GM20431 (cell line): ENCODE results near the gene RTEL1.
"Not testable (repeated sequence)": the region's sequence is repeated elsewhere in the genome, so short reads cannot be mapped to it uniquely, and the experiment has no call there.

Source experiments
- in situ Hi-C: fragments of 300-500 bp; cut with MseI, MboI; formaldehyde crosslinking; loops from one replicate; pipeline ENCODE4 v1.15.0; 2020; ENCODE audit warnings: low sequenced_read_pairs; ENCODE audit not compliant: unreplicated experiment

RTEL1 gene, protein sequence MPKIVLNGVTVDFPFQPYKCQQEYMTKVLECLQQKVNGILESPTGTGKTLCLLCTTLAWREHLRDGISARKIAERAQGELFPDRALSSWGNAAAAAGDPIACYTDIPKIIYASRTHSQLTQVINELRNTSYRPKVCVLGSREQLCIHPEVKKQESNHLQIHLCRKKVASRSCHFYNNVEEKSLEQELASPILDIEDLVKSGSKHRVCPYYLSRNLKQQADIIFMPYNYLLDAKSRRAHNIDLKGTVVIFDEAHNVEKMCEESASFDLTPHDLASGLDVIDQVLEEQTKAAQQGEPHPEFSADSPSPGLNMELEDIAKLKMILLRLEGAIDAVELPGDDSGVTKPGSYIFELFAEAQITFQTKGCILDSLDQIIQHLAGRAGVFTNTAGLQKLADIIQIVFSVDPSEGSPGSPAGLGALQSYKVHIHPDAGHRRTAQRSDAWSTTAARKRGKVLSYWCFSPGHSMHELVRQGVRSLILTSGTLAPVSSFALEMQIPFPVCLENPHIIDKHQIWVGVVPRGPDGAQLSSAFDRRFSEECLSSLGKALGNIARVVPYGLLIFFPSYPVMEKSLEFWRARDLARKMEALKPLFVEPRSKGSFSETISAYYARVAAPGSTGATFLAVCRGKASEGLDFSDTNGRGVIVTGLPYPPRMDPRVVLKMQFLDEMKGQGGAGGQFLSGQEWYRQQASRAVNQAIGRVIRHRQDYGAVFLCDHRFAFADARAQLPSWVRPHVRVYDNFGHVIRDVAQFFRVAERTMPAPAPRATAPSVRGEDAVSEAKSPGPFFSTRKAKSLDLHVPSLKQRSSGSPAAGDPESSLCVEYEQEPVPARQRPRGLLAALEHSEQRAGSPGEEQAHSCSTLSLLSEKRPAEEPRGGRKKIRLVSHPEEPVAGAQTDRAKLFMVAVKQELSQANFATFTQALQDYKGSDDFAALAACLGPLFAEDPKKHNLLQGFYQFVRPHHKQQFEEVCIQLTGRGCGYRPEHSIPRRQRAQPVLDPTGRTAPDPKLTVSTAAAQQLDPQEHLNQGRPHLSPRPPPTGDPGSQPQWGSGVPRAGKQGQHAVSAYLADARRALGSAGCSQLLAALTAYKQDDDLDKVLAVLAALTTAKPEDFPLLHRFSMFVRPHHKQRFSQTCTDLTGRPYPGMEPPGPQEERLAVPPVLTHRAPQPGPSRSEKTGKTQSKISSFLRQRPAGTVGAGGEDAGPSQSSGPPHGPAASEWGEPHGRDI (N-terminal part only)

DNA sequence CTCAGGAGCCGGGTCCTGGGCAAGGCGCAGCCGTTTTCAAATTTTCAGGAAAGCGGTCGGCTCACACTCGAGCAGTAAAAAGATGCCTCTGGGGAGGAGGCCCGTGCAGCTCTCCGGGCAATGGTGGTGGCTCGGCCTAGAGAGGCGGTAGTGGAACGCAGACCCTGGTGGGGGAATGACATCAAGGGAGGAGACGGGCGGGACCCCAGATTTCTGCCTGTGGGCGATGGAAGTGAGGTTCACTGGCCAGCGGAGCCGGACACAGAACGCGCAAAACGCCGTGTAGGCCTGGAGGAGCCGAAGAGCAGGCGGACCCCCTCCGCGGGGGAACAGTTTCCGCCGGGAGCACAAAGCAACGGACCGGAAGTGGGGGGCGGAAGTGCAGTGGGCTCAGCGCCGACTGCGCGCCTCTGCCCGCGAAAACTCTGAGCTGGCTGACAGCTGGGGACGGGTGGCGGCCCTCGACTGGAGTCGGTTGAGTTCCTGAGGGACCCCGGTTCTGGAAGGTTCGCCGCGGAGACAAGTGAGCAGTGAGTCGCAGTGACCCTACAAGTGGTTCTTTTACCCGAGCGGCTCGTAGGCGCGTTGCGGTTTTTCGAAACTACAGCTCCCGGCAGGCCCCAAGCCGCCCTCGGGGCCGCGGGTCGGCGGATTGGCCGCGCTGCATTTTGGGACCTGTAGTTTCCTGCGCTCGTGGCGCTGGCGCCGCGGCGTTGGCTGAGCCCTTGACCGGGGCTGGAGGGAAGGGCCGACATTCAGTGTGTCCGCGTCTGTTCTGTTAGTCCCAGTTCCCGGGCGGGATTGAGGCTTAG, at the start of gene RTEL1:
Gene RTEL1, plus strand, starts transcription at position 376 of the 812 bp plus-strand sequence. CDS start 1,091 bp downstream, outside the sequence.
- in situ Hi-C loops: no loop called here

DNA sequence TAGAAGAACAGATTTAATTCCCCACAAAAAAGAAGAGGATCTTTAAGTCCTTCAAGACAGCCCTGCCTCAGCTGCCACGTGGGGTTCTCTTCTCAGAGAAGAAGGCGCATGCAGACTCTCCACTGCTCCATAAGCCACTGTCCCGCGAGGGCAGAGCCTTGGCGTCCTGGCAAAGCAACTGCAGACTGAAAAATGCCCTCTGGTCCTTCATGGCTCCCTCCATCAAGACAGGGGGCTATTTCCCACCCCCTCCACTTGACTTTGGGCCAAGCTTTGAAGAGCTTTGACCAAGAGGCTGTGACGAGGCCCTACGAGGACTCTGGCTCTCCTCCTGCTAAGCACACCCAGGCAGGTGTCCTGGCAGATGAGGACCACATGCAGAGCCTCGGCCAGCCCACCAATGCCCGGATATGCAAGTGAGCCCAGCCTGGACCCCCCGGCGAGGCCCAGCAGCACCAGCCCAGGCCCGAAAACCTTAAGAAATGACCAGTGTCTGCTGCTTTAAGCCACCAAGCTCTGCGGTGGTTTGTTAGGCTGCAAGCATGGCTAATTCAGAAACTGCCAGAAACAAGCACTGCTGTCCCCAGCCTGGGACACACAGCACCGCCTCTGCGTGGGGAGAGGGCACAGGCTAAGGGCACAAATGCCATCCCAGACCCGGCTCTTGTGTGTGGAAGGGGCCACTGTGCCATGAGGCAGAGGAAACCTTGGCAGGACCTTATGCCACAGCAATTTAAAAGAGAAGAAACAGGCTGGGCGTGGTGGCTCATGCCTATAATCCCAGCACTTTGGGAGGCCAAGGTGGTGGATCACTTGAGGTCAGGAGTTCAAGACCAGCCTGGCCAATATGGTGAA, 47.3 kb upstream of the RTEL1 start:
- in situ Hi-C loops: no loop called here

DNA sequence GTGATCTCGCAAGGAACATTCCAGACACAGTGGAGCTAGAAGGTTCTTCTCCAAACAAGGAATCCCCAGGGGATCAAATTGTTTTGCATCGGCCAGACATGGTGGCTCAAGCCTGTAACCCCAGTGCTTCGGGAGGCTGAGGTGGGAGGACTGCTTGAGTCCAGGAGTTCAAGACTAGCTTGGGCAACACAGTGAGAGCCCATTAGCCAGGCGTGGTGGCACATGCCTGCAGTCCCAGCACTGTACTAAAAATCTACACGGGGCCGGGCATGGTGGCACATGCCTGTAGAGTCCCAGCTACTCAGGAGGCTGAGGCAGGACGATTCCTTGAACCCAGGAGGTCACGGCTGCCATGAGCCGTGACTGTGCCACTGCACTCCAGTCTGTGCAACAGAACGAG, 46.5 kb upstream of the RTEL1 start:
- in situ Hi-C loops: no loop called here

DNA sequence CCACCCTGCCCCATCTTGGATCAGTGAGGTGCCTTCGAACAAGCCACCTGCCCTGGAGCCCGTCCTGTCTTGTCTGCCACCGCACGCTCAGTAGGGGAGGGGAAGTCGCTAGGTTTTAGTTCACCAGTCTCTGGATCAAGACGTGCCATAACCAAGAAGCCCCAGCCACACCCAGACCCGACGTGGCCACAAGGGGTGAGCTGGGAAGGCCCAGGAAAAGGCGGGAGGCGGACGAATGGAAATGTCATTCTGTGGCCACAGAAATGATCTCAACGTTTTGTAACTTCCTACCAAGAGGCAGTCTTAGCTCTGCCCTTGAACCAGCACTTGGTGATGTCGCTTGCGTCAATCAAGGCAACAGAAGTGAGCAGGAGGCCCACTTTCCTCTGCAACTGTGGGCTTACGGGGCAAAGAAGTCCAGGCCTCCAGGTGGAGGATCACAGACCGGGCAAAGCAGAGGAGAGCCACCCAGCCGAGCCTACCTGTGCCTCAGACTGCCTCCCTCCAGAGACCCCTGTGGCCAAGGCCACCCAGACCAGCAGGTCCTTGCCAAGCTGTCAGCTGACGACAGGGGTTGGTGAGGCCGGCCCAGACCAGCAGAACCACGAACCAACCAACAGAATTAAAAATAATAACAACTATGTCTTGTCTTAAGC, 45.7 kb upstream of the RTEL1 start:
- in situ Hi-C loops: no loop called here

DNA sequence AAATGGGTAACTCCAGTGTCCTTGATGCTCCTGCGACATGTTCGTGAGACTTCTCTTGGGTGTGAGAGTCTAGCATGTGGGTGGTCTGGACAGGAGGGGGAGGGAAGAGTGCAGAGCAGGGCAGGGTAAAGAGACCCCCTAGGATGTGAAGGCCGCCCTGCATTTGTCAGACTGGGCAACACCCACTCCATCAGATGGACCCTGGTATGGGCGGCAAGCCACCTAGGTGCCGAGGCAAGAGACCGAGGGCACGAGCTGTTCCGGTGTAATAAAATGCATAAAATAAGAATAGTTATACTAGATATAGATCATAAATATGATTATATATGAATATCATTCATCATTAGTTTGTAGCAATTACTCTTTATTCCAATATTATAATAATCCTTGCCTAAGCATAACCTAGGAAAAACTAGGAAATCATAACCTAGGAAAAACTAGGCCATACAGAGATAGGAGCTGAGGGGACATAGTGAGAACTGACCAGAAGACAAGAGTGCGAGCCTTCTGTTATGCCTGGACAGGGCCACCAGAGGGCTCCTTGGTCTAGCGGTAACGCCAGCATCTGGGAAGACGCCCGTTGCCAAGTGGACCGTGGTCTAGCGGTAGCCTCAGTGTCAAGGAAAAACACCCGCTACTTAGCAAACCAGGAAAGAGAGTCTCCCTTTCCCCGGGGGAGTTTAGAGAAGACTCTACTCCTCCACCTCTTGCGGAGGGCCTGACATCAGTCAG, 44.1 kb upstream of the RTEL1 start:
- in situ Hi-C loops: not testable (repeated sequence)

DNA sequence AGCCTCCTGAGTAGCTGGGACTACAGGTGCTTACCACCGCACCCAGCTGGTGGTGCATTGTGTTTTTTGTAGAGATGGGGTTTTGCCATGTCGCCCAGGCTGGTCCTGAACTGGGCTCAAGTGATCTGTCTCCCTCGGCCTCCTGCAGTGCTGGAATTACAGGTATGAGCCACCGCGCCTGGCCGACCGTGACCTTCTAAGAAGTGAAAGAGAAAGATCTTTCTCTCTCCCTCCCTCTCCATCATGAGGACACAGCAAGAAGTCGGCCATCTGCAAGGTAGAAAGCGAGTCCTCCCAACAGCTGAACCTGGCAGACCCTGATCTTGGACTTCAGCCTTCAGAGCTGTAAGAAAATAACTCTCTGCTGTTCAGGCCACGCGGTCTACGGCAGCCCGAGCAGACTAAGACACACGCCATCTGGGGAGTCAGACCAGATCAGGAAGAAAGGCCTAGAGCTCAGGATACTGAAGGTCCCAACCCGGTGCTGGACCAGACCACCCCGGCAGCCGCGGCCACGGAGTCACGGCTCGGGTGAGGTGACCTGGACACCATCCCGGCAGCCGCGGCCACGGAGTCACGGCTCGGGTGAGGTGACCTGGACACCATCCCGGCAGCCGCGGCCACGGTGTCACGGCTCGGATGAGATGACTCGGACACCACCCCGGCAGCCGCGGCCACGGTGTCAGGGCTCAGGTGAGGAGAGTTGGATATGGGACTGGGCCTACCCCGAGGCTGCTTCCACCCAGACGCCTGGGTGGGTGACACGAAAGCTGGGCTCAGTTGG, 40.8 kb upstream of the RTEL1 start:
- in situ Hi-C loops: no loop called here

DNA sequence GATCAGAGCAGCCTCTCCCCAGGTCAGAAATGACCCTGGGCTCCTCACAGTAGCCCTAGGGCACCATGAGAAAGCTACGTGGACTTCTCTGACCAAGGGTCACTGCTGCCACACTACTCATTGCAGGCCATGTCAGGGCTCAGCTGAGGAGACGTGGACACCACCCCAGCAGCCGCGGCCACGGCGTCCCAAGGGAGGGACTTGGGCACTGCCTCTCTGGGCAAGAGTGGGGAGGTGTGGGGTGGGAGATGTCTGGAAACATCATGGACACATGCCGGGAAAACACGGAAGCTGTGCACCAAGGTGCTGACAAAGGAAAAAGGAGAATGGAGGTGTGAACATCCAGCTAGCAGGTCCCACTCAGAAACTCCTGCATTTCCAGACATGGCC, 40.2 kb upstream of the RTEL1 start:
- in situ Hi-C loops: no loop called here

DNA sequence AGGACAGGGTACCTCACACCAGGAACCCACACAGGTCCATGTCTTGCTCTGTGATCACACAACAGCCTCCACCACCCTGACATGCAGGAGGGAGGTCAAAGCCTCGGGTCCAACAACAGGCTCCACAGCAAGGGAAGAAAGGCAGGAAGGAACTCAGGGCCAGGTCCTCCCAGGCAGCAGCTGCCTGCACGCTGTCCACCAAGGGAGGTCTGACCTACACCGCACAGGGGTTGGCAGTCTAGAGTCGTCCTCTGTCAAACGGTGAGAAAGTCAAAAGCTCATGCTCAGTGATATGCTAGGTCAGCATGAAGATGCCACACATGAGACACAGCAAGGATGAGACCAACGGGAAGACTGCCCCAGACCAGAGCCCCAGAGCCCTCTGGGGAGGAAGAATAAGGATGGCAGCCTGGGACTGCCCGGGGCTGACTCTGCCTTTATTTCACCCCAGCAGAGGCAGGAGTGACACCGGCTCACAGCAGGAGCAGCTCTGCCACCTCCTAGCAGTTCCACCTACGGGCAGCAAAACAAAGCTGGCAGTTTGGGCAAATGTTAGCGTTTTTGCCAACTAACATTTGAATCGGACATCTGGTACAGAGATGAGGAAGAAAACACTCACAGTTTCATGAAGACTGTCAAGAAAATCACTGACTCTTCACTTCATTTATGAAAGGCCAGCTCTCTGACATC, 39.7 kb upstream of the RTEL1 start:
- in situ Hi-C loops: no loop called here

DNA sequence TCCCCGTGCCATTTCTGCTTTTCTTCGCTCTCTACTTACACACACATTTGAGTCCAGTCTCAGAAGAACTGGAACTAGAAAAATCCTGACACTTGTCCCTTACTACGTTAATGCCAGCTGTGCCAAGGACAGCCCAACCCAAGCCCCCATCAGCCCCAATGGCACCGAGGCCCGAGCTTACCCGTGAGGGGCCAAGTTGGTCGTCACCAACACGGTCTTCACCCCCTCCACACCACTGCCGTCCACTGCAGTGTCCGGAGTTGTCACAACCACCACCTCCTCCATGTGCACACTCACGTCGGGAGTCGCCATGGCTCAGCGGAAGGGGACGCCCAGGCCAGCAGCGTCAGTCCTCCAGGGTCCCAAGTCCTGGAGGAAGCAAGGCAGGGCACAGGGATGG, 39.0 kb upstream of the RTEL1 start:
- in situ Hi-C loops: no loop called here

DNA sequence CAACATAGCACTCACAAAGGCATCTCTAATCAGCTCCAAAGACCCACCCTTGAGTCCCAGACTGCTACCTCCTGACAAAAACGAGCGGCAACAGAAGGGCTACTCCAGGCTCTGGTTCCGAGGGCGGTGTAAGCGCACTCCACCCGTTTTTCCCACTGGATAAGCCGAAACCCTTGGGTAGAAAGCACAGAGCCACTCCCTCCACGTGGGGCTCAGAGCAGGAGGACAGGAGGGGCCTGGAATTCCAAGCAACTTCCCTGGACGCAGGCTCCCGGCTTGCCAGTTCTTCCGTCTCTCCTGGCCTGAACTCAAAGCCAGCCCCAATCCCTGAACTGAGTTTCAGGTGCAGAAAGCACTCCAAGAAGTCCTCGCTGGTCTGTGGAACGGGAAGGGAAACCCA, 38.6 kb upstream of the RTEL1 start:
- in situ Hi-C loops: no loop called here

DNA sequence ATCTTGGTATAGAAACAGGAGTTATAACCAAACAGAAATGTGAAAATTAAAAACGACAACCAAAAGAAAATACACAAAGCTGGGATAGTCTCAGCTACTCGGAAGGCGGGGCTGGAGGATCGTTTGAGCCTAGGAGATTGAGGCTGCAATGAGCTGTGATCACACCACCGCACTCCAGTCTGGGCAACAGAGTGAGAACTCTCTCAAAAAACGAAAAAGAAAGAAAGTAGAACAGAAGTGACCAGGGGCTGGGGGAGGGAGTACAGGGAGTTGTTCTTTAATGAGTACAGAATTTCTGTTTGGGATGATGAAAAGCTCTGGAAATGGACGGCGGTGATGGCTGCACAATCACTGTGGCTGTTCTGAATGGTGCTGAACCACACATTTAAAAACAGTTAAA, 37.1 kb upstream of the RTEL1 start:
- in situ Hi-C loops: no loop called here

DNA sequence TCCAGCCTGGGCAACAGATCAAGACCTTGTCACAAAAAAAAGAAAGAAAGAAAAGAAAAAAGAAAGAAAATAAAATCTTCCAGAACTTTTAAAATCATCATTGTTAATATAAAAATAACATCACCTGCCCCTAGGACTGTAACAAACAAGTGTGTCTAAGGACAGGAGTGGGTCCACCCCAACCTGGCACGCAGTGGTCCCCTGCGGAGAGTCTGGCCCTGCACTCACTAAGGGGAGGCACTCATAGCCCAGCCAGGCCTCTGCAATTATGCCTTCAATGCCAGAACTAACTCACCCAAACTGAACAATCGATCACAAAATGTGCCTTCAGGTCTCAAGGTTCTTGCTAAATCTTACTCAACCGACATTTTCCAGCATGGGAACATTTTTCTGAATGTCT, 36.0 kb upstream of the RTEL1 start:
- in situ Hi-C loops: no loop called here

DNA sequence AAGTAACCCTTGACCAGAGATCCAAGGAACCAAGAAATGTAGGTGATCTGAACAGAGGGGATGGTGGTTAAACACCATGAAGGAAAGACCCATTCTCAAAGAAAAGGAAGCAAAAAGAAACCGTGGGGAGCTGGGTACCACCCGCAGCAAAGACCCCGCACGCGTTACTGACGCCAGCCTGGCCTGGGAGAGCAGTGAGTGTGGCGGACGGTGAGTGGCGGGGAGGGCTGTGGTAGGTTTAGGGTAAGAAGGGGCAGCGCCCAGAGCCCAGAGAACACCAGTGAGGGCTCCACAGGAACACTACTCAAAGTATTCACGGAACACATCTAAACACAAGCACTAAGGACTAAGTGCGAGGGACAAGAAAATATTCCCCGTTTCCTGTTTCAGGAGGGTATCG, 35.4 kb upstream of the RTEL1 start:
- in situ Hi-C loops: no loop called here

DNA sequence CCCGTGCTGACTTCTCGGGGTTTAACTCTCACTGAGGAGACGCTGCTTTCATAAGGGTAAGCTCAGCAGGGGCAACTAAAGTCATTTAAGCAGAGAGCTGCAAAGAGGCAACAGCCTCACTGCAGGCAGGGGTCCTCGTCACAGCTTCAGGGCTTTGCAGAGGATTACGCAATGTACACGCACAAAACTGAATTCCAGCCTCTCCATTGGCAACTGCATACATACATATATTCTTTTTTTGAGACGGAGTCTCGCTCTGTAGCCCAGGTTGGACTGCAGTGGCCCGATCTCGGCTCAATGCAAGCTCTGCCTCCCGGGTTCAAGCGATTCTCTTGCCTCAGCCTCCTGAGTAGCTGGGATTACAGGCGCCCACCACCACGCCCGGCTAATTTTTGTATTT, 33.6 kb upstream of the RTEL1 start:
- in situ Hi-C loops: no loop called here

DNA sequence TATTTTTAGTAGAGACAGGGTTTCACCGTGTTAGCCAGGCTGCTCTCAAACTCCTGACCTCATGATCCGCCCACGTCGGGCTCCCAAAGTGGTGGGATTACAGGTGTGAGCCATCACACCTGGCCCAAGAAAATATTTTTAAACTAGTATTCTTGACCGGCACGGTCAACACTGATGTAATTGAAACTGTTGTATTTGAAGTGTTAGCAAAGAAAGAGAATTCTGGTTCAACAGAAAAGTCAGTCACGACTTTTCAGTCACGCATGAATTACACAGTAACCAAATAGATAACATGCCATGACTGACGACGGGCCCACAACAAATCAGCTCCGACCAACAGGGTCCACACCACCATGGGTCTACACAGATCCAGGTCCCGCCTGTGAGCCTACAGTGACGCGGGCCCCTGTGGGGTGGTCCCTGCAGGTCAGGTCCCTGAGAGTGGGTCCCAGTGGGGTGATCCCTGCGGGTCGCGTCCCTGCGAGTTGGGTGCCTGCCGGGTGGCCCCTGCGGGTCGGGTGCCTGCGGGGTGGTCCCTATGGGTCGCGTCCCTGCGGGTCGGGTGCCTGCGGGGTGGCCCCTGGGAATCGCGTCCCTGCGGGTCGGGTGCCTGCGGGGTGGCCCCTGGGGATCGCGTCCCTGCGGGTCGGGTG, 32.2 kb upstream of the RTEL1 start:
- in situ Hi-C loops: no loop called here
